HG03565 (cell line): ENCODE results near the gene FGFR3.

Source experiments
- ATAC-seq: cut with Tn5 transposase; IDR thresholded peaks from one replicate; pipeline ENCODE4 v1.9.1; 2021; ENCODE audit warnings: mild to moderate bottlenecking, moderate library complexity; ENCODE audit not compliant: unreplicated experiment

FGFR3 gene

GRCh38 chr4:1756079-1756478 lies 37.0 kb upstream of the FGFR3 start:
- ATAC-seq, result no peak

- ATAC-seq, result no peak
Measured at GRCh38 chr4:1756893-1757779, 36.0 kb upstream of the FGFR3 start.

GRCh38 chr4:1757836-1758235 lies 35.3 kb upstream of the FGFR3 start:
- no peak for ATAC-seq

- no peak for ATAC-seq
Measured at GRCh38 chr4:1758306-1759121, 34.6 kb upstream of the FGFR3 start.

- no peak for ATAC-seq
Measured at GRCh38 chr4:1759170-1759817, 33.8 kb upstream of the FGFR3 start.

GRCh38 chr4:1759818-1760223 lies 33.3 kb upstream of the FGFR3 start:
- ATAC-seq, result no peak

GRCh38 chr4:1760521-1761071 lies 32.5 kb upstream of the FGFR3 start:
- no peak for ATAC-seq

- ATAC-seq, result no peak
Measured at GRCh38 chr4:1761130-1761689, 31.9 kb upstream of the FGFR3 start.

GRCh38 chr4:1762264-1763010 lies 30.7 kb upstream of the FGFR3 start:
- no peak for ATAC-seq

GRCh38 chr4:1763070-1763549 lies 30.0 kb upstream of the FGFR3 start:
- ATAC-seq, result no peak

- no peak for ATAC-seq
Measured at GRCh38 chr4:1763550-1764080, 29.5 kb upstream of the FGFR3 start.

- no peak for ATAC-seq
Measured at GRCh38 chr4:1764670-1765069, 28.4 kb upstream of the FGFR3 start.

GRCh38 chr4:1765409-1766072 lies 27.6 kb upstream of the FGFR3 start:
- ATAC-seq, result no peak

GRCh38 chr4:1766106-1767060 lies 26.7 kb upstream of the FGFR3 start:
- ATAC-seq, result no peak

- ATAC-seq, result no peak
Measured at GRCh38 chr4:1767061-1767769, 25.9 kb upstream of the FGFR3 start.

- no peak for ATAC-seq
Measured at GRCh38 chr4:1767770-1768366, 25.2 kb upstream of the FGFR3 start.
